Measurements from ENCODE around the gene CCN5. TPM values are rescaled to one million over a fixed set of nuclear protein-coding genes. Genes with fewer than 3 reads are reported as not detected.

CCN5 gene
- total and polyA plus RNA-seq, 2 of the 13 experiments (the other 11 are each of a cell fraction or from before 2014, with no cell fraction given) = 0.12 TPM; not detected in 1

DNA sequence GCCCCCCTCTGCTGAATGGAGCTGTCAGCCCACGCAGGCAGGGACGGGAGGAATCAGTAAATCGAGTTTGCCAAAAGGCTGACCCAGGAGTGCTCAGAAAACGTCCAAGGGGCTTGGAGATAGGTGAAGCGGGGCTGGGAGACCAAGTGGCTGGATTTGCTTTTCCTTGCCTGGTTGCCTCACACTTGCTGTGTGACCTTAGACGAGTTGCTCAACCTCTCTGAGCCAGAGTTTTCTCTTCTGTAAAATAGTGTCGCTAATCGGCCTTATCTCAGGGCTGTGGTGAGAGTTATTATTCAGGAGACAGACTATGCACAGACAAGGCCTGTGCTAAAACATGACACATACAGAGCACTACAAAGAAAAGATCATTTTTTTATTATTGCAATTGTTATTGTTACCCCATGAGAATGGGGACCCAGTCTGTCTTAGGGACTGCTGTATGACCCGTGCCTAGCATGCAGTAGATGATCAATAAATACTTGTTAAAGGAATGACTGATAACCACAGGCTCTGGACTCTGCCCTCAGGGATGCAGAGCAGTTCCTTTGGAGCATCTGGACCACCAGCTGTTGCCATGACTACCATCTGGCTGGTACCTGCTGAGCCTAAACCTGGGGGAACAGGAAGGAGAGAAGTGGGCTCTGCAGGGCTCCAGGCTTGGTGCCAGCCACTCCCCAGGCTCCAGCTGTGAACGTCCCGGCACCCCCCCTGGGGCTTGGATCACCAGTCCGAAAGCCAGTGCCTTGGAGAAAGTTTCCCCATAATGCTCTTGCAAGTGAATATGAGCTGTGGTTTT, 31.4 kb downstream of the CCN5 start (continued):
- TF ChIP-seq, protein P1, sequence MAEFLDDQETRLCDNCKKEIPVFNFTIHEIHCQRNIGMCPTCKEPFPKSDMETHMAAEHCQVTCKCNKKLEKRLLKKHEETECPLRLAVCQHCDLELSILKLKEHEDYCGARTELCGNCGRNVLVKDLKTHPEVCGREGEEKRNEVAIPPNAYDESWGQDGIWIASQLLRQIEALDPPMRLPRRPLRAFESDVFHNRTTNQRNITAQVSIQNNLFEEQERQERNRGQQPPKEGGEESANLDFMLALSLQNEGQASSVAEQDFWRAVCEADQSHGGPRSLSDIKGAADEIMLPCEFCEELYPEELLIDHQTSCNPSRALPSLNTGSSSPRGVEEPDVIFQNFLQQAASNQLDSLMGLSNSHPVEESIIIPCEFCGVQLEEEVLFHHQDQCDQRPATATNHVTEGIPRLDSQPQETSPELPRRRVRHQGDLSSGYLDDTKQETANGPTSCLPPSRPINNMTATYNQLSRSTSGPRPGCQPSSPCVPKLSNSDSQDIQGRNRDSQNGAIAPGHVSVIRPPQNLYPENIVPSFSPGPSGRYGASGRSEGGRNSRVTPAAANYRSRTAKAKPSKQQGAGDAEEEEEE (CRISPR knock-in tag; IDR thresholded peaks at IDR 0.05; ENCODE audit: borderline replicate concordance) = no peak
- no peak for TF ChIP-seq KDM4B (CRISPR knock-in tag; IDR thresholded peaks at IDR 0.05)
- no peak for TF ChIP-seq ZNF296 (CRISPR knock-in tag; conservative IDR thresholded peaks at IDR 0.05)
- TF ChIP-seq TAF1 (CRISPR knock-in tag; IDR thresholded peaks at IDR 0.05) = 0 out of 2 replicates have a peak, but pooled peaks have one; percentile 22
- TF ChIP-seq, protein P2, sequence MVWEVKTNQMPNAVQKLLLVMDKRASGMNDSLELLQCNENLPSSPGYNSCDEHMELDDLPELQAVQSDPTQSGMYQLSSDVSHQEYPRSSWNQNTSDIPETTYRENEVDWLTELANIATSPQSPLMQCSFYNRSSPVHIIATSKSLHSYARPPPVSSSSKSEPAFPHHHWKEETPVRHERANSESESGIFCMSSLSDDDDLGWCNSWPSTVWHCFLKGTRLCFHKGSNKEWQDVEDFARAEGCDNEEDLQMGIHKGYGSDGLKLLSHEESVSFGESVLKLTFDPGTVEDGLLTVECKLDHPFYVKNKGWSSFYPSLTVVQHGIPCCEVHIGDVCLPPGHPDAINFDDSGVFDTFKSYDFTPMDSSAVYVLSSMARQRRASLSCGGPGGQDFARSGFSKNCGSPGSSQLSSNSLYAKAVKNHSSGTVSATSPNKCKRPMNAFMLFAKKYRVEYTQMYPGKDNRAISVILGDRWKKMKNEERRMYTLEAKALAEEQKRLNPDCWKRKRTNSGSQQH (CRISPR knock-in tag; IDR thresholded peaks at IDR 0.05; ENCODE audit: low read depth) = no peak
- no peak for TF ChIP-seq CBX2 (IDR thresholded peaks at IDR 0.05; ENCODE audit: low read depth, low read length)
- 0 out of 2 replicates have a peak, but pooled peaks have one; percentile 42 for TF ChIP-seq CBX2 (CRISPR knock-in tag; IDR thresholded peaks at IDR 0.05; ENCODE audit: low read depth)
- TF ChIP-seq ZNF549 (CRISPR knock-in tag; IDR thresholded peaks at IDR 0.05) = no peak
- 0 out of 2 replicates have a peak, but pooled peaks have one; percentile 50 for TF ChIP-seq KDM1A (CRISPR knock-in tag; IDR thresholded peaks at IDR 0.05)
- TF ChIP-seq, protein P3, sequence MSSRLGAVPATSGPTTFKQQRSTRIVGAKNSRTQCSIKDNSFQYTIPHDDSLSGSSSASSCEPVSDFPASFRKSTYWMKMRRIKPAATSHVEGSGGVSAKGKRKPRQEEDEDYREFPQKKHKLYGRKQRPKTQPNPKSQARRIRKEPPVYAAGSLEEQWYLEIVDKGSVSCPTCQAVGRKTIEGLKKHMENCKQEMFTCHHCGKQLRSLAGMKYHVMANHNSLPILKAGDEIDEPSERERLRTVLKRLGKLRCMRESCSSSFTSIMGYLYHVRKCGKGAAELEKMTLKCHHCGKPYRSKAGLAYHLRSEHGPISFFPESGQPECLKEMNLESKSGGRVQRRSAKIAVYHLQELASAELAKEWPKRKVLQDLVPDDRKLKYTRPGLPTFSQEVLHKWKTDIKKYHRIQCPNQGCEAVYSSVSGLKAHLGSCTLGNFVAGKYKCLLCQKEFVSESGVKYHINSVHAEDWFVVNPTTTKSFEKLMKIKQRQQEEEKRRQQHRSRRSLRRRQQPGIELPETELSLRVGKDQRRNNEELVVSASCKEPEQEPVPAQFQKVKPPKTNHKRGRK (CRISPR knock-in tag; IDR thresholded peaks at IDR 0.05) = no peak
- TF ChIP-seq ZNF432 (CRISPR knock-in tag; IDR thresholded peaks at IDR 0.05; ENCODE audit: borderline replicate concordance) = no peak
- TF ChIP-seq GATA4 (IDR thresholded peaks at IDR 0.05; ENCODE audit: borderline replicate concordance, low read depth) = no peak
- TF ChIP-seq, protein P4, sequence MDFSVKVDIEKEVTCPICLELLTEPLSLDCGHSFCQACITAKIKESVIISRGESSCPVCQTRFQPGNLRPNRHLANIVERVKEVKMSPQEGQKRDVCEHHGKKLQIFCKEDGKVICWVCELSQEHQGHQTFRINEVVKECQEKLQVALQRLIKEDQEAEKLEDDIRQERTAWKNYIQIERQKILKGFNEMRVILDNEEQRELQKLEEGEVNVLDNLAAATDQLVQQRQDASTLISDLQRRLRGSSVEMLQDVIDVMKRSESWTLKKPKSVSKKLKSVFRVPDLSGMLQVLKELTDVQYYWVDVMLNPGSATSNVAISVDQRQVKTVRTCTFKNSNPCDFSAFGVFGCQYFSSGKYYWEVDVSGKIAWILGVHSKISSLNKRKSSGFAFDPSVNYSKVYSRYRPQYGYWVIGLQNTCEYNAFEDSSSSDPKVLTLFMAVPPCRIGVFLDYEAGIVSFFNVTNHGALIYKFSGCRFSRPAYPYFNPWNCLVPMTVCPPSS (IDR thresholded peaks at IDR 0.05) = no peak
- TF ChIP-seq ZNF3 (CRISPR knock-in tag; IDR thresholded peaks at IDR 0.05) = peak; percentile 52; the same call in 1 of the 2 replicates
- TF ChIP-seq ZNF672 (CRISPR knock-in tag; IDR thresholded peaks at IDR 0.05) = no peak
- TF ChIP-seq ZC3H13 (CRISPR knock-in tag; IDR thresholded peaks at IDR 0.05) = no peak
- no peak for TF ChIP-seq MEF2D (CRISPR knock-in tag; IDR thresholded peaks at IDR 0.05)
- TF ChIP-seq ZNF777 (CRISPR knock-in tag; IDR thresholded peaks at IDR 0.05) = no peak
- TF ChIP-seq POLR2AphosphoS2 (IDR thresholded peaks at IDR 0.05; ENCODE audit: low read depth, low read length) = no peak
- TF ChIP-seq ZNF180 (CRISPR knock-in tag; IDR thresholded peaks at IDR 0.05; ENCODE audit: borderline replicate concordance, low read depth) = no peak
- TF ChIP-seq, protein P5, sequence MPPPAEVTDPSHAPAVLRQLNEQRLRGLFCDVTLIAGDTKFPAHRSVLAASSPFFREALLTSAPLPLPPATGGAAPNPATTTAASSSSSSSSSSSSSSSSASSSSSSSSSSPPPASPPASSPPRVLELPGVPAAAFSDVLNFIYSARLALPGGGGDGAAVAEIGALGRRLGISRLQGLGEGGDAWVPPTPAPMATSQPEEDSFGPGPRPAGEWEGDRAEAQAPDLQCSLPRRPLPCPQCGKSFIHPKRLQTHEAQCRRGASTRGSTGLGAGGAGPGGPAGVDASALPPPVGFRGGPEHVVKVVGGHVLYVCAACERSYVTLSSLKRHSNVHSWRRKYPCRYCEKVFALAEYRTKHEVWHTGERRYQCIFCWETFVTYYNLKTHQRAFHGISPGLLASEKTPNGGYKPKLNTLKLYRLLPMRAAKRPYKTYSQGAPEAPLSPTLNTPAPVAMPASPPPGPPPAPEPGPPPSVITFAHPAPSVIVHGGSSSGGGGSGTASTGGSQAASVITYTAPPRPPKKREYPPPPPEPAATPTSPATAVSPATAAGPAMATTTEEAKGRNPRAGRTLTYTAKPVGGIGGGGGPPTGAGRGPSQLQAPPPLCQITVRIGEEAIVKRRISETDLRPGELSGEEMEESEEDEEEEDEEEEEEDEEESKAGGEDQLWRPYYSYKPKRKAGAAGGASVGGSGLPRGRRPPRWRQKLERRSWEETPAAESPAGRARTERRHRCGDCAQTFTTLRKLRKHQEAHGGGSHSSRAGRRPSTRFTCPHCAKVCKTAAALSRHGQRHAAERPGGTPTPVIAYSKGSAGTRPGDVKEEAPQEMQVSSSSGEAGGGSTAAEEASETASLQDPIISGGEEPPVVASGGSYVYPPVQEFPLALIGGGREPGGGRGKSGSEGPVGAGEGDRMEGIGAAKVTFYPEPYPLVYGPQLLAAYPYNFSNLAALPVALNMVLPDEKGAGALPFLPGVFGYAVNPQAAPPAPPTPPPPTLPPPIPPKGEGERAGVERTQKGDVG (CRISPR knock-in tag; IDR thresholded peaks at IDR 0.05; ENCODE audit: borderline replicate concordance) = 0 out of 2 replicates have a peak, but pooled peaks have one; percentile 64
